ENCODE data around the gene C17orf100.

DNA sequence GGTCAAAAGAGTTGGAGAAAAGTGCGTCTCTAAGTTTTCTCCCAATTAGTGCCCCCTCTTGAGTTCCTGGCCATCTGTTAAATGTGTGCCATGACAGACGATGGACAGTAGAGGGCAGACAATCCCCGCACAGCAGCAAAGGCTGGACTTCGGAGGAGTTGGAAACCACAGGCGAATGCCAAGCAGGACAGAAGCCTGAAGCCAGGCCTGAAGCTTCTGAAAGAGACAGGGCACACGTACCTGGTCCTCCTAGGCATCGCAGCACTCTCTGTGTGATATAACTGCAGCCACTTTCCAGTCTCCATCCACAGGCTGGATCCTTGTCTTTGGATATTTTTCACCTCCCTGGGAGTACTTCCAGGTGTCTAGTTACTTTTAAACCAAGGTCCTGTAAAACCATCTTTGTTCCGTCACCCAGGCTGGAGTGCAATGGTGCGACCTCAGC, 14.5 kb downstream of the C17orf100 start:
- no peak for TF ChIP-seq POLR2A (IDR thresholded peaks at IDR 0.05; ENCODE audit: insufficient read depth in 1 of 2, low read depth in 2 of 2, low read length in 2 of 2)
- no peak for TF ChIP-seq ZNF12 (CRISPR knock-in tag; IDR thresholded peaks at IDR 0.05)
- no peak for TF ChIP-seq ESRRA (CRISPR knock-in tag; IDR thresholded peaks at IDR 0.05; ENCODE audit: low read depth)
